GM18505 (cell line): ENCODE measurements around the gene RFXANK.
"Not testable (repeated sequence)": the region's sequence is repeated elsewhere in the genome, so short reads cannot be mapped to it uniquely, and the experiment has no call there.

Experiments used
- ATAC-seq: cut with Tn5 transposase; IDR thresholded peaks from one replicate; pipeline ENCODE4 v1.9.1; 2021; ENCODE audit not compliant: unreplicated experiment
- POLR2A ChIP-seq: IDR thresholded peaks from 4 replicates; pipeline ENCODE4 v1.6.1; 2011; ENCODE audit warnings: borderline replicate concordance; ENCODE audit not compliant: insufficient read depth, insufficient read length; ENCODE audit errors: extremely low read depth

Gene RFXANK, protein sequence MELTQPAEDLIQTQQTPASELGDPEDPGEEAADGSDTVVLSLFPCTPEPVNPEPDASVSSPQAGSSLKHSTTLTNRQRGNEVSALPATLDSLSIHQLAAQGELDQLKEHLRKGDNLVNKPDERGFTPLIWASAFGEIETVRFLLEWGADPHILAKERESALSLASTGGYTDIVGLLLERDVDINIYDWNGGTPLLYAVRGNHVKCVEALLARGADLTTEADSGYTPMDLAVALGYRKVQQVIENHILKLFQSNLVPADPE

DNA sequence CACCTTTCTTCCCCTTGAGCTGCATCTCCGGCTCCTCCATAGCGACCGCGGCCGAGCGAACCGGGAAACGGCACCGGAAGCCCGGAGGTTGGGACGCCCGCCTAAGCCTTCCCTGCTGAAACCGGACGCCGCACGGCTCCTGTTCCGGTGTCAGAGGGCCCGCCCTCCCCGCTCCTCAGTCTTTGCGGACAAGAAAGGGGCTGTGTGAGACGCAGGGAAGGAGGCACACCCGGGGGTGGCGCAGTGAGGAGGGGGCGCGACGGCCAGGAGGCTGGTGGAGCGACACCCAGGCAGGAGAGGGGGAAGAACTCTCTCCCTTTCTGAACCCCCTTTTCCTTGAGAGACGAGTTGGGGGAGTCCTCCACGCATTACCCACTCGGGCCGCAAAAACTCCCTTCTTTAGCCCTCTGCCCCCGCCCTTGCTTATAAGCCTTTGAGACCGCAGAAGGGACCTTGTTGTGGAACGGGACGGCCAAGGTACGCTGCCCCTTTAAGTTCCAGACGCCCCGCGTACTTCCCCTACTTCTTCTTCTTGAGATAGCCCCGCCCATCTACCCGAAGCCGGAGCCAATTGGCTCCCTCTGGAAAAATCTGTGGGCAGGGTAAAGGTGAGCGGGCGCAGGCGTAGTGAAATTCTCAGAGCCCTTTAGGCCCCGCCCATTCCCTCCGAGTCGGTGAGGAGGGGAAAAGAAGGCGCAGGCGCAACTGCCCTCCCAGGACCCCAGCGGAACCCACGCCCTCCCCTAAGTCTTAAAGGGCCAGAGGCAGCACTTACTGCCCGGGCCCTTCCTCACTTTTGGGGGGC, at the start of gene RFXANK, which contains the start of gene BORCS8:
Gene RFXANK, plus strand, starts transcription at position 181 of the 805 bp plus-strand sequence. CDS start 1,689 bp downstream, outside the sequence.
Gene BORCS8, minus strand, starts transcription at position 75 of the 805 bp plus-strand sequence. Its CDS starts 35 bp downstream, at position 40.
- ATAC-seq = peak; percentile 74

DNA sequence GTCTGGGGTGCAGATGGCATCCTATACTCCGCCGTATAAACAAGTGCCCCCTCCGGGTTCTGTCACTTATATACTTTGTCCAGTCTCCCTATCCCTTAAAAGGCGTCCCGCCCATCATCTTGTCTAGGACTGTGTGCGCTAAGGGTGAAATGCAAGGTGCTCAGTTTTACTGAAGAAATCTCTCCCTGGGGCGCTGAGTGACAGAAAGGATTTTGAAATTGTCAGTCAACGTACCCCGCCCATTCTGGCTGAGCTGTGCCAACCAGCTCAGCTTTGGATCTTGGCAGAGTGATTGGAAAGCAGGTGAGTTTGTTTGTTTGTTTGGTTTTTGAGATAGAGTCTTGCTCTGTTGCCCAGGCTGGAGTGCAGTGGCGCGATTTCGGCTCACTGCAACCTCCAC, 49.7 kb upstream of the RFXANK start:
- no peak for TF ChIP-seq POLR2A
- no peak for ATAC-seq

More for the DNA sequence above, at the start of gene RFXANK, which contains the start of gene BORCS8:
- TF ChIP-seq POLR2A = peak; percentile 78

DNA sequence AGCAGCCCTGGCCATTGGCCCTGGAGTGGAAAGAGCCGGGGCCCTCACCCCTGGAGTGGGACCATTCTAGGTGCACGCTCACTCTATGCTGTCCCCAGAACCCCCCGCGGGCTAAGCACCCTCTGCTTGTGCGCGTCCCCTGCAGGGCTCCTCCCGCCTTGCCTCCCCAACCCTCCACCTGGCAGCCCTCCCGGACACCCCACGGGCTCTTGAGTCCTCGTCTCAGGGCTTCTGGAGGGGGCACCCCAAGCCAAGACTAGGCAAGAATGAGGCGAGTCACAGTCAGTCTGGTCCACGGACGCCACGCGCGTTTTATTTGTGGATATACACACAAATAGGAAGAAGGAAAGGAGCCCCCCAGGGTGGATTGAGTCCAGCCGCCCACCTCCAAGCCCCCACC, 46.8 kb upstream of the RFXANK start:
- no peak for ATAC-seq
- TF ChIP-seq POLR2A = no peak

DNA sequence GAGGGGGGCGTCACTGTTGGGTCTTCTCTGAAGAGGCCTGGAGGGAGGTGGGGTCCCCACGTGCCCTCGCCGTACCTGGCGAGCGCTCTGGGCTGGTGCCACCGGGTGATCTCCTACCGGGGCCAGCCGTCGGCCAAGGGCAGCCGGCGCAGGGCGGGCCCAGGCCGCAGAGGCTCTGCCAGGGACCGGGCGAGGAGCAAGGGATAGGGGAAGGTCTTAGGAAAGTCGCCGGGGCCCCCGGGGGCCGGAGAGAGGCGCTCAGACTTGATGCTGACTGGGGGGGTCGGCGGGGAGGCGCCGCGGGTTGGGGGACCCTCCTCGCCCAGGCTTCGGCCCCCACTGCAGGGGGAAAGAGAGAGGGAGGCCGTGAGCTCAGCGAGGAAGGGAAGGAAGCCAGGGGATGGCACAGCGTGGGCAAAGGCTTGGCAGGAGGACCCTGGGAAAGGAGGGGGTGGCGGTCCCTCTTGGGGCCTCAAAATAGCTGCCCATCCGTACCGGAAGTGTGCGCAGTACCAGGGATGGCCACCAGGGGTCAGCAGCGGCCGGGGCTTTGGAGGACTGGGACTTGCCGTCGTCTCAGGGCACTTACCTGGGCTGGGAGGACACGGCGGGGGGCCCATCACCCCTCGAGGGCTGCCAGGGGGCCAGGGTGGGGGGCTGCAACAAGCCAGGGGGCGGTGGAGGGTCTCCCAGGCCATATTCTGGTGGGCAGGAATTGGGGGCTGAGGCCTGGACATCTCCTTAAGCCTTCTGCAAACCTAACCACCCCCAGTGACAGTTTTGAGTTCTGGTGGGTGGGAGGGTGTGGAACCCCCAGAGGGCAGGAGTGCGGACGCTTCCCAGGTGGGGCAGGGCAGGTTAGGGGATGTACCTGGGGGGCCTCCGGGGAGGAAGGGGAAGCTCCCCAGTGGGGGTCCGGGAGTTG, 46.1 kb upstream of the RFXANK start:
- TF ChIP-seq POLR2A = no peak
- no peak for ATAC-seq

DNA sequence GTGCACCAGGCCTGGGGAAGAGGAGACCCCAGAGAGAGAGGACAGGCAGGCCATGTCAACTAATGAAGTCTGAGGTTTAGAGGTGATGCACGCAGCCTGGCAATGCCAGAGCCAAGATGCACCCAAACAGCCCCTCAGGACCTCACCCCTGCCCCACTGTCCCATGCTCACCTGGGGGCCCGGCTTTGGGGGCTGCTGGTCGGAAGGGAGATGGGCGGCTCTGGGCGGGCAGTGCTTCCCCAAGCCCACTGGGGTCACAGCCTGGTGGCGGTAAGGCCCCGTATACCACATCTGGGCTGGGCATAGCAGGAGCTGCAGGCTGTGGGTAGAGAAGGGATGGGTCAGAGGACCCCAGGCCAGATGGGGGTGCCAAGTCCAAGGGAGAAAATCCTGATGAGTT, 45.2 kb upstream of the RFXANK start:
- no peak for ATAC-seq
- TF ChIP-seq POLR2A = no peak

DNA sequence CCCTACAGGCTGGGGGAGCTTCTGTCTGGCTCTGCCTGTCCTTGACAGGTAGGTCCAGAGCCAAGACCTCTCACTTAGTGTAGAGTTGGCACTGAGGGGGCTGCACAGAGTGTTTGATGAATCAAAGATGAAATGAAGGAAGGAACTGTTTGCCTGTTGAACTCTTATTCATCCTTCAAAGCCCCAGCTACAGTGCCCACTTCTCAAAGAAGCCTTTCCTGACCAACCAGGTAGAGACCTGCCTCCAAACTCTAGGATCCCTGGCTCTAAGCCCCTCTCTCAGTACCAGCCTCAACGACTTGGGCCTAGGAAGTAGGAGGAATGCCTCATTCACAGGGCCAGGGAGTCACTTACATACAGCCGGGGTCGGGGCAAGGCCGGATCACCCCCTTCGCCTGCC, 44.7 kb upstream of the RFXANK start:
- TF ChIP-seq POLR2A = no peak
- ATAC-seq = no peak

DNA sequence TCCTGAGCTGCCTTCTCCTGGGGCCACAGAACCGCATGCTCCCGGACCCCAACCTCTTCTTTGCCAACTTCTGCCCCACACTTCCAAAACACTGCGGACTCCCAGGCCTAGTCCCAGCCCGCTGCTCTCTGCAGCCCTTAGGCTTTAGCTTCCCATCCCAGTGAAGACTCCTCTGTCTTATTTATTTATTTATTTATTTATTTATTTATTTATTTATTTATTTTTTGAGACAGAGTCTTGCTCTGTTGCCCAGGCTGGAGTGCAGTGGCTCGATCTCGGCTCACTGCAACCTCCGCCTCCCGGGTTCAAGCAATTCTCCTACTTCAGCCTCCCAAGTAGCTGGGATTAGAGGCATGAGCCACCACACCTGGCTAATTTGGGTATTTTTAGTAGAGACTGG, 43.6 kb upstream of the RFXANK start:
- not testable (repeated sequence) for ATAC-seq

DNA sequence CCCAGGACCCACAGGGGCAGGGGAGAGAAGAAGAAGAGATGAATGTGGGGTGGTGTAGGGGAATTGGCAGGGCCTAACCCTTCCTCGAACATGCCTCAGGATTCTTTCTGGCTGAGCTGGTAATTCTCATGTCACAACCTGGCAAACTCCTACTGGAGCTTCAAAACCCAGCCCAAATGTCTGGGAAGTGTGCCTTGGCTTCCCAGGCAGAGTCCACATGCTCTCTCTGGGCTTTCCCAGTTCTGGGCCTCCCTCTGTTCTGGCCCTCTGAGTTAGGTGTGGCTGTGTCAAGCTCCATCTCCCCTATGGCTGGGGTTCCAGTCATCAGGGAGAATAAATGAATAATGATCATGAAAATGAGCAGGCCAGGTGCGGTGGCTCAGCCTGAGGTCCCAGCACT, 42.6 kb upstream of the RFXANK start:
- ATAC-seq = no peak
- TF ChIP-seq POLR2A = no peak

DNA sequence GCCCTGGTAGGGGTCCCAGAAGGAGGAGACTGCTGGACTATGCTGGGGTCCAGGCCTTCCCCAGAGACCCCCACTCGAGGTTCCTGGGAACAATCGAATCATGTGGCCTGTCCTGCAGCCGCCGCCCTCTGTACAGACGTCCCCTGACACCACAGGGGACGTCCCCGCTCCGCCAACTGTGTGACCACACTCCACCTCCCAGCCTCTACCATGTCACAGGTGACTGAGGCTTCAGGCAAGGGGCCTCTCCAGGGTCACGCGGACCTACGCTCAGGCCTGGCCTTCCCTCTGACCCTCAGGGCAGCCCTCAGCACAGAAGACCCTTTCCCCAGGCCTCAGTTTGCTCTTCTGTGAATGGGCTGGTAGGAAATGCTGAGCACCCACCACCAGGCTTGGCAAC, 40.6 kb upstream of the RFXANK start:
- no peak for TF ChIP-seq POLR2A
- ATAC-seq = no peak

DNA sequence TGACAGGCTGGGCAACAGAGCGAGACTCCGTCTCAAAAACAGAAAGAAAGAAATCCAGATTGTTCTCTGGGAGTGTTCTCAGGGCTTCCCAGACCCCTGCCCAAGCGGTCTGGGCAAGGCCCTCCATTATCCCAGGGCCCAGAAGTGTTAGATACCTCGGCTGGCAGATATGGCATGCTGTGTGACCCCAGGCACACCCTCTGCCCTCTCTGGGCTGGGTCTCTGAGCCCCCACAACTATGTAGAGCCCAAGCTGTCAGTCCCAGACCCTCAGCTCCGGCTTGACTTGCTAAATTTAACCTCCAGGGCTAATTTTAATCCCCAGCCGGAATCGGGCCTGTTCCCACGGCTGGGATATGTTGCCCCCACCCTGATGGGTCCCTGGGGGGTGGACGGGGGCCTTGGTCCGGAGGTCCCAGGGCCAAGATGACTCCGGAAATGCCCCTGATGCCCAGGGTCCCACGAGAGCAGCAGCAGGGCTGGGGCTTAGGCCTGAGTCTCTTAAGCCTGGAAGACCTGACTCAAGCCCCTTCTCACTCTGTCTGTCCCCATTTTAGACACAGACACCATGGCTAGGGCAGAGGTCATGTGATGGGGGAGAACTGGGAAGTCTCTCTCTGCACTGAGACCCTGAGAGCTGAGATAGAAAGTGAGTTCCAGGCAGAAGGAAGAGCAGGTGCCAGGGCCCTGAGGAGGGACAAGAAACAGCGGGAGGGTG, 39.2 kb upstream of the RFXANK start:
- TF ChIP-seq POLR2A = no peak
- ATAC-seq = no peak

DNA sequence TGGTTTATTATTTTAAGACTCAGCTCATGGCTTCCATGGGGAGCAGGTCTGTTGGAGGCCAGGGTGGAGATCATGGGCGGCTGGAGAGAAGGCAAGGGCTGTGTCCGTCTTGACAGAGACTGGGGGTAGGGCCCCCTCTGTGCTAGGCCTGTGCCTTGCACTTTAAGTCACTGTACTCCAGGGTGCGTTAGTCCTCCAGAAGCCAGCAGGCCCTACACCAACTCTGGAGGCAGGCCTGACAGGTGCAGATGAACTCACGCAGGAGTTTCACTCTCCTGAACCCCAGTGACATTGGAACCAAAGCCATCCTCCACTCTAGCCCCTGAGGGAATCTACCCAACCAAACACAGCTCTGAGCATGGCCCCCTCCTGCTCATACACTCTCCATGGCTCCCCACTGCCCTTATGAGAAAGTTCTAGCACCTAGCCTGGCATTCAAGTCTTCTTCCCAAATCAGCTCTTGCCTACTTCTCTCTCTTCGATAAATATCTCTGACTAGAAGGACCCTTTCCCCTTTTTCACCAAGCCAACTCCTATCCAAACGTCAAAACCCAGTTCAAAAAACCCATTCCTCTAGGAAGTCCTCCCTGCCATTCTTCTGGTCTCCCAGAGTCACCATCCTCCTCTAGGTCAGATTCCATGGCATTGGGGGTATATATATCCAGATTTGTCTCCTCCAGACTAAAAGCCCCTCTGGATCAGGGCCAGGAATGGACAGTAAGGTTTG, 37.1 kb upstream of the RFXANK start:
- TF ChIP-seq POLR2A = no peak
- no peak for ATAC-seq
